Mucosa of stomach (tissue), 1 donor: ENCODE measurements around the gene PDGFB.

Source experiments
- H3K27me3 ChIP-seq: one replicate; pipeline ENCODE4 v1.7.0; 2013; ENCODE audit warnings: mild to moderate bottlenecking, low read length; ENCODE audit not compliant: control insufficient read depth, insufficient read depth
- H3K36me3 ChIP-seq: one replicate; pipeline ENCODE4 v1.7.0; 2013; ENCODE audit warnings: low read length; ENCODE audit not compliant: control insufficient read depth, insufficient read depth
- H3K4me1 ChIP-seq: one replicate; pipeline ENCODE4 v1.7.0; 2013; ENCODE audit warnings: mild to moderate bottlenecking, low read length; ENCODE audit not compliant: control insufficient read depth, insufficient read depth
- H3K4me3 ChIP-seq: one replicate; pipeline ENCODE4 v1.7.0; 2013; ENCODE audit warnings: low read length
- H3K9ac ChIP-seq: one replicate; pipeline ENCODE4 v1.7.0; 2013; ENCODE audit warnings: mild to moderate bottlenecking, low read length, moderate library complexity
- H3K9me3 ChIP-seq: one replicate; pipeline ENCODE4 v1.7.0; 2013; ENCODE audit warnings: mild to moderate bottlenecking, low read length, moderate library complexity; ENCODE audit not compliant: control insufficient read depth
- donor health status: Pancreatic carcinoma.

The PDGFB gene

DNA sequence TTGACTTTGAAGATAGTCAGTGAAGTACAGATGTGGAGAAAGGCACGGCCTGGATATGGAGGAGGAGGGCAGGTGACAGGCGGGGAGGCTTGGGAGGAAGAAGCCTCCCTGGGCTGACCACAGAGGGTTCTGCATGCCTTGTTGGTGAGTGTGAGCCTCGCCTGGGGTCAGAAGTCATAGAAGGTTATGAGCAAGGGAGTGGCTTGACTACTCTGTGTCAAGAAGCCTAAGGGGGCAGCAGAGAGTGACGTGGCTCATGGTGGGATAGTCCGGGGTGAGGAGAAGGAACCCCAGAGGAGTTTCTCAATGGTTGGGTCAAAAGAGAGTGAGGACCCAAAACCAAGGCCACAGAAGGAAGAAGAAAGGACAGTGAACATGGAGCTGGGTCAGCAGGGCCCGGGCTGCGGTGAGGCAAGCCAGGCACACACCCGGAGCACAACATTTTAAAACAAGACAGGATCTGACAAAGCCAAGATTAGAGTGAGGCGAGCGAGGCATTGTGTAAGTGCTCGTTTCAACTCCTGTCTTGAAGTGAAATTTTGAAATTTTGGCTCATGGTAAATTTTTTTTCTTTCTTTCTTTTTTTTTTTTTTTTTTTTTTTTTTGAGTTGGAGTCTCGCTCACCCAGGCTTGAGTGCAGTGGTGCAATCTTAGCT is 31.9 kb downstream of the PDGFB start:
- no peak overlapping the region for H3K4me3 ChIP-seq
- no peaks in the 10 kb centered on the region for H3K9me3 ChIP-seq
- peaks cover 8% of the 10 kb centered on the region for H3K27me3 ChIP-seq
- no peaks in the 10 kb centered on the region for H3K36me3 ChIP-seq
- H3K4me1 ChIP-seq, result no peaks in the 10 kb centered on the region
- H3K9ac ChIP-seq, result no peak overlapping the region

DNA sequence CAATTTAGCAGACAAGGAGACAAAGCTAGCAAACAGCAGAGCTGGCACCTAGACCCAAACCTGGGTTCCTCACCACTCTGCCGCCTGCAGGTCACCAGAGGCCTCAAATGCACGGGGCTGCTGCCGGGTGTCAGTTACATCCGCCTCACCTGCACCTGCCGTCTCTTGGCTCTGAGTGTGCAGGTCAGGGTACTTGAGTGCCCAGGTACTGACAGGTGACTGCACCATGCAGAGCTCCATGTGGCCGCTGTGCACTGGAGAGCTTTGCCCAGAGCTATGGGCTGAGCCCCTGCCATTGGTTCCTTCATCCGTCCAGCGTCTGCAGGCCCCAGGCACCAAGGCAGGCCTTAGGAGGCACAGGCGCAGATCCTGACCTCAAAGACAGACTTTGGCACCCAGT is 35.0 kb downstream of the PDGFB start:
- H3K27me3 ChIP-seq, result peaks cover 4% of the 10 kb centered on the region
- no peak overlapping the region for H3K9ac ChIP-seq
- H3K9me3 ChIP-seq, result no peaks in the 10 kb centered on the region
- H3K36me3 ChIP-seq, result no peaks in the 10 kb centered on the region
- H3K4me3 ChIP-seq, result no peak overlapping the region
- H3K4me1 ChIP-seq, result peaks cover 6% of the 10 kb centered on the region

DNA sequence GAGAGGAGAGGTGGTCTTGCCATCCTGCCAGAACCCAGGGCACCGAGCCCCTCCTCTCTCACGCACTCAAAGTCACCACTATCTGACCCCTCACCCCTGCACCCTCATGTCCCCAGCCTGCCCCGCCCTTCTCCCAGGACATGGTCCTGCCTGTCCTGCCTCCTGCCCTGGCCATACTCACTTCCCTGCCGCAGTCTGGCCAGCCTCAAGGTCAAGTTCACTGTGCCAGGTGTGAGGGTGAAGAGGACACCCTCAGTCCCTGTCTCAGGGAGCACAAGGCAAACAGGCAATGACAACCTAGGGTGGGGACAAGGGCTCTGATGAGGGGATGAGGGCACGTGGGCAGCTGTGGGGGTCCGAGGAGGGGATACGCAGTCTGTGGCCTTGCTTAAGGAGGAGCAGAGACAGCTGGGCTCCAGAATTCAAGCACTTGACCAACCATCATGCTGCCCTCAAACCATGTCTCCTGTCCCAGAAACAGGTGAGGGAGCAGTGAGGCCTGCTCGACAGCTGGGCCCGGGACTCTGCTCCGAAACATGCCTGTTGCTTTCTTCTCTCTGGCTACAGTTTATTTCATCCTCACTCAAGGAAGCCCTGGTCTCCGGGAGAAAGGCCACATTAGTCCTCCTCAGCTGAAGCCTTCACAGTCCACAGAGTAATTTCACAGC is 36.6 kb downstream of the PDGFB start:
- no peaks in the 10 kb centered on the region for H3K27me3 ChIP-seq
- H3K9ac ChIP-seq, result no peak overlapping the region
- H3K4me3 ChIP-seq, result no peak overlapping the region
- peaks cover 6% of the 10 kb centered on the region for H3K4me1 ChIP-seq
- no peaks in the 10 kb centered on the region for H3K36me3 ChIP-seq
- no peaks in the 10 kb centered on the region for H3K9me3 ChIP-seq

DNA sequence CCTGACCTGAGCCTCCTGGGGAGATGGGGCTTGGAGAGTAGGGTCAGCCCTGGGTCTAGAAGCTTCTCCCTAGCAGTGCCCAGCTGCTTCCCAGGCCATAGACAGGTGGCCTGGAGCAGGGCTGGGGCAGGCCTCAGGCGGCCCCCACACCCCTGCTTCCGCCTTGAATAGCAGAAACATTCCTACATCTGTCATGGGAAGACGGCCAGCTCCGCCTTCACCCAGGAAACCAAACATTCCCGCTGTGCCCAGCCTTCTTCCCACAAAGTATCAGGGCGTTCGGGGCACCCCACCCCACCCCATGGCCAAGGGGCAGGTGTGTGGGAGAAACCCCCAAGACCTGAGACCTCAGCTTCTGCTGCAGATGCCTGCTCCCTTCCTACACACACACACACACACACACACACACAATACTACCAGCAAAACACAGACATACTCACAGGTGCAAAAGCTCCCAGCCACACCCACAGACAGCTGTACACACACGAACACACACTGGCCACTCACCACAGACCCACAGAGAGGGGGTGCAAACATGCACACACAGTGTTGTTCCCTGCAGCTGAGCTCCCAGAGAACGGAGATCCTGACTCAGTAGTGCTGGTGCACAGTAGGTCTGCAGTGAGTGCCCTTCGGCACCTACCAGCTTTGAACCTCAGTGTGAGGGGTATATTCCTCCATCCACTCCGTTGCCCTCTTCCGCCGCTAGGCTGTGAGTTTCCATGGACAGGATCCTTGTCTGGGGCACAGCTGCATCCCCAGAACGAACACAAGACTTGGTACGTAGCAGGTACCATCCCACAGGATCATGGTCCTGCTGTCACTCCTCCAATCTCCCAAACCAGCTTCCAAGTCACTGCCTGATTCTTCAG is 37.4 kb downstream of the PDGFB start:
- H3K36me3 ChIP-seq, result no peaks in the 10 kb centered on the region
- no peak overlapping the region for H3K9ac ChIP-seq
- H3K9me3 ChIP-seq, result no peaks in the 10 kb centered on the region
- peaks cover 6% of the 10 kb centered on the region for H3K4me1 ChIP-seq
- H3K27me3 ChIP-seq, result no peaks in the 10 kb centered on the region
- no peak overlapping the region for H3K4me3 ChIP-seq

DNA sequence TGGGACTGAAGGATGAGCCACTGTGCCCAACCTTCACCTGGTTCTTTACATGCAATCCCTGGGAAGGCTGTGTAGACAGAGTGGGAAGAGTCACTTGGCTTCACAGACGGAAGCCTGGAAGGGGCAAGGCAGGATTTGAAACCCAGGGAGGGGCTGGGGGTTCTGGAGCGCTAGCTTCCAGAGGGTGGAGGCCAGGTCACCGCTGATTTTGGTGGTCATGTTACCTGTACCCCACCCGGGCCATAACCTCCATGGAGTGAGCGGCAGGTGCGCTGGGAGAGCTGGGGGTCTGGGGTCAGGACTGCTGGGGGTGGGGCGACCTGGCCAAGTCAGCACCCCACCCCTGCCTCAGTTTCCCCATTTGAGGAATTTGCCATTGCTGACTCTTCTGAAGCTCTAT is 38.3 kb downstream of the PDGFB start:
- Histone ChIP-seq H3K27me3 (no peaks in the 10 kb centered on the region), H3K9ac (no peak overlapping the region), H3K4me1 (peaks cover 6% of the 10 kb centered on the region), H3K9me3 (no peaks in the 10 kb centered on the region), H3K36me3 (no peaks in the 10 kb centered on the region), H3K4me3 (no peak overlapping the region)

DNA sequence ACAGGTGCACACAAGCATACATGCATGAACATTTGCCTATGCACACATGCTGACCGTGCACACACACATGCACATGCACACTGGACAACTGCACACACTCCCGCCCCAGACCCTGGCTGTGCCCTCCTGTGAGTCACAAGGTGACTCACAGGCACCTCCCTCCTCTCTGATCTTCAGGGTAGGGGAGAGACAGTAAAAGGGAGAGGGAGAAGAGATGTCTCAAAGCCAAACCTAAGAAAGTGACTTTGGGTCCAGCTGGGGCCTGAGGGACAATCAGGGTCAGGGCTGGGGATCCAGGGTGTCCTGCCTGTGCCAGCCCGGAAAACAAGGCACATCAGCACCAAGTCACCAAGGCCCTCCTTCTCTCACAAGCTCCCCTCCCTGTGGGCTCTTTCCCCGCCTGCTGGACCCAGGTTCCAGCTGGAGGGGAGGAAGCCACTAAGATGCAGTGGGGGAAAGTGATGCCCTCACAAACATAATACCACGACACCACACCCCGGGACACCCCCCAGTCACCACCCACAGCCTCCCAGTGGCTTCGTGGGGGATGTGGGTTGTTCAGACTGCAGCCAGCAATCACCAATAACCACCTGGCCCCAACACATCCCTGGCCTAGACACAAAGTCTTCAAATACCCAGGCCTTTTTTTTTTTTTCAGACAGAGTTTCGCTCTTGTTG is 39.3 kb downstream of the PDGFB start:
- H3K9me3 ChIP-seq, result no peaks in the 10 kb centered on the region
- H3K4me1 ChIP-seq, result peaks cover 6% of the 10 kb centered on the region
- H3K27me3 ChIP-seq, result no peaks in the 10 kb centered on the region
- no peak overlapping the region for H3K4me3 ChIP-seq
- no peaks in the 10 kb centered on the region for H3K36me3 ChIP-seq
- H3K9ac ChIP-seq, result no peak overlapping the region

DNA sequence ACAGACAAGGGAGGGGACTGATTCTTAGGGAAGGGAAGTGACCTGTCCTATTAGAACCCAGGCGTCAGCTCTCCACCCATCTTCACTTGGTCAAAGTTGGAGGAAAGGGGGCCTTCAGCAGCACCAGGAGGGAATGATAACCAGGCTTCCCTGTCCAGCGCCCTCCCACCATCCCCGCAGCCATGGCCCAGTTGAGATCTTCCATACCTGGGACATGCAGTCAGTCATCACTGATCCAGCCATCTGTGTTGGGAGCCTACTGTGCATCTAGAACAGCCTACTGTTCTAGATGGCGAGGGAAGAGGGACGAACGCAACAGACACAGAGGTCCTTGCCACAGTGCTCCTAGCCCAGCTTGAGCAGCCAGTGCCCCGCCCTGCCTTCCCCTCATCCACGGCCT is 40.6 kb downstream of the PDGFB start:
- H3K36me3 ChIP-seq, result no peaks in the 10 kb centered on the region
- no peaks in the 10 kb centered on the region for H3K9me3 ChIP-seq
- H3K9ac ChIP-seq, result no peak overlapping the region
- H3K4me3 ChIP-seq, result no peak overlapping the region
- peaks cover 6% of the 10 kb centered on the region for H3K4me1 ChIP-seq
- H3K27me3 ChIP-seq, result no peaks in the 10 kb centered on the region

DNA sequence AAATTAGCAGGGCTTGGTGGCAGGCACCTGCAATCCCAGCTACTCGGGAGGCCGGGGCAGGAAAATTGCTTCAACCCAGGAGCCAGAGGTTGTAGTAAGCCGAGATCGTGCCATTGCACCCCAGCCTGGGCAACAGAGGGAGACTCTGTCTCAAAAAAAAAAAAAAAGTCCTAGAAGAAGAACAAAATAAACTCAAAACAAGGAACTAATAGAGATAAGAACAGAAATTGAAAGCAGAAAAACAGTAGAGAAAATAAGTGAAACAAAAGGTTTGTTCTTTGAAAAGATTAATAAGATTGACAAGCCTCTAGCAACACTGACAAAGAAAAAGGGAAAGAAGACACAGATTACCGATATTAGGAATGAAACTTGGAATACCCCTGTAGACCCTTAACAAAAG is 47.2 kb downstream of the PDGFB start:
- Histone ChIP-seq H3K27me3 (no peaks in the 10 kb centered on the region), H3K4me3 (no peak overlapping the region), H3K9me3 (no peaks in the 10 kb centered on the region), H3K9ac (no peak overlapping the region), H3K36me3 (no peaks in the 10 kb centered on the region), H3K4me1 (no peaks in the 10 kb centered on the region)

DNA sequence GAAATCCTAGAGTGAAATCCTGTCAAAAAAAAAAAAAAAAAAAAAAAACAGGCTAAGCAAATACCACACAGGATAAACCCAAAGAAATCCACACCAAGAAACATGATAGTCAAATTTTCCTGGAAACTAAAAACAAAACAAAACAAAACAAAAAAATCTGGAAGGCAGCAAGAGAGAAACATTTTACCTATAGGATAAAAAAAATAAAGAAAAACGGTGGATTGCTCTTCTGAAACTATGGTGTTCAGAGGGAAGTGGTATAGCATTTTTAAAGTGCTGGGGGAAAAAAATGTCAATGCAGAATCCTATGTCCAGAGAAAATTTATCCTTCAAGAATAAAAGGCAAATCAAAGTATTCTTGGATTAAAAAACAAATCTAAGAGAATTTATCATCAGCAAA is 50.7 kb downstream of the PDGFB start:
- no peaks in the 10 kb centered on the region for H3K27me3 ChIP-seq
- no peak overlapping the region for H3K9ac ChIP-seq
- no peaks in the 10 kb centered on the region for H3K4me1 ChIP-seq
- H3K36me3 ChIP-seq, result no peaks in the 10 kb centered on the region
- H3K9me3 ChIP-seq, result no peaks in the 10 kb centered on the region
- H3K4me3 ChIP-seq, result no peak overlapping the region

DNA sequence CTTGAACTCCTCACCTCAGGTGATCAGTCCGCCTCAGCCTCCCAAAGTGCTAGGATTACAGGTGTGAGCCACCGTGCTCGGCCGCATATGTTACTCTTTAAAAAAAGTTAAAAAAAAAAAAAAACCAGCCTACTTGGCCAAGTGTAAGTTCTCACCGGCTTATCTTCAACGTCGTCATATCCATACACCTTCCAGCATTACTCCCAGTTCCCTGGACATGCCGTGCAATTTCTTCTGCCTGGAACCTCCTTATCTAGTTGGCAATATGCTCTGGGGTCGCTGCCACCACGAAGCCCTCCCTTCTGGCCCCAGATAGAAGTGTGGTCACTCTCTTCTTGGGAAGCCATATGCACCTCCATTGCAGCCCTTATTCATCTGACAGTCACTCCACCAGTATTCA is 56.0 kb downstream of the PDGFB start:
- no peak overlapping the region for H3K9ac ChIP-seq
- H3K27me3 ChIP-seq, result no peaks in the 10 kb centered on the region
- no peaks in the 10 kb centered on the region for H3K9me3 ChIP-seq
- H3K36me3 ChIP-seq, result no peaks in the 10 kb centered on the region
- no peak overlapping the region for H3K4me3 ChIP-seq
- peaks cover 4% of the 10 kb centered on the region for H3K4me1 ChIP-seq

DNA sequence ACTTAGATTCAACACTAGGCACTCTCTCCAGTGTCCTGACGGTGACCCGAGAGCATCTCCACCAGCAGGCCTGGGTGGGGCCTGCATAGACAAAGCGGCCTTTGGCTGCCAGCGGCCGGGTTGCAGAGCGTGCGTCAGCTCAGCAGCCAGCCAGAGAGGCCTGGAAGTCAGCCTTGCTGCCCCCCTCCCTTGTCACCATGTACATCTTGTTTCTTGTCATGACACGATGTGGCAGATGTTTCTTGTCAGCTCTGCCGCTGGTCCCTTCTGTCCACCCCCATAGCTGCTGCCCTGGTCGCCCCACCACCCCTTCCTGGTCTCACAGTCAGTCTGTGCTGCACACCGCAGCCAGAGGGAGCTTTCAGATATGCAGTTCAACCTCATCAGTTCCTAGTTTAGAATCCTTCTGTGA is 59.2 kb downstream of the PDGFB start:
- no peak overlapping the region for H3K4me3 ChIP-seq
- H3K36me3 ChIP-seq, result no peaks in the 10 kb centered on the region
- H3K27me3 ChIP-seq, result no peaks in the 10 kb centered on the region
- no peak overlapping the region for H3K9ac ChIP-seq
- peaks cover 4% of the 10 kb centered on the region for H3K4me1 ChIP-seq
- no peaks in the 10 kb centered on the region for H3K9me3 ChIP-seq
